ENCODE results near the gene UPF3B. TPM values are rescaled to one million over a fixed set of nuclear protein-coding genes. Genes with fewer than 3 reads are reported as not detected.

The UPF3B gene
- polyA plus RNA-seq, 1 donor from 2014 or later: 24.8 TPM

DNA sequence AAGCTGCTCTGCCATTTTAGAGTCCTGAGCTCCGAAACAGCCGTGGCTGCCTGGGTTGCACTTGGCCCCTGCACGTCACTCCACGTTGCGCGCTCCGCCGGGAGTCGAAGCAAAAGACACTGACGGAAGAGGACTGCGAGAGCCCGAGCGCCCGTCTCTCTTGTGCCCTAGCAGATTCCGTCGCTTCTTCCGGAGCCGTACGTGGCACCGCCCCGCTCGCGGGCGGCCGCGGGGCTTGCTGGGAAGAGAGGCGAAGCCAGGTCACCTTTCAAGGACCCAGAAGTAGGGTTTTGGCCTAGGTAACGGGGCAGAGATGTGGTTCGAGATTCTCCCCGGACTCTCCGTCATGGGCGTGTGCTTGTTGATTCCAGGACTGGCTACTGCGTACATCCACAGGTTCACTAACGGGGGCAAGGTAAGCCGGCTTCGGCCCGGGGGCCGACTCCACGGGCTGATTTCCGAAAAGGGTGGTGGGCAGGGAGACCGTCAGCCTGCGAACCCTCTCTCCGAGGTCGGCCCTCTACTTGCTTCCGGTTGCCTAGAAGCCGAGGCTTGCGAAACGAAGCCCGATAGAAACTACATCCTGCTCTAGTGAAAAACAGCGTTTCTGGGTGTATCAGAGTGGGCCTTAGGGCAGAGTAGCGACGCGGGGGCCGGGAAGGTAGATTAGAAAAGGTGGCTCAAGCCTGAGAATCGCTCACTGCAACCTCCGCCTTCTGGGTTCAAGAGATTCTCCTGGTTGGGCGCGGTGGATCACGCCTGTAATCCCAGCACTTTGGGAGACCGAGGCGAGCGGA, 19.0 kb upstream of the UPF3B start, which contains the start of the genes NDUFA1 and RNF113A:
NDUFA1 (plus strand) TSS at position 234 of the 797 bp plus-strand sequence; CDS start at position 314, 80 bp downstream.
RNF113A (minus strand) TSS at position 135 of the 797 bp plus-strand sequence; CDS start at position 15, 120 bp downstream.
- Histone ChIP-seq H3F3A (ENCODE audit: insufficient read depth, low read length, poor library complexity, severe bottlenecking) (no peaks in the 10 kb centered on the region), H3K27me3 (ENCODE audit: insufficient read depth, low read depth, low read length) (no peaks in the 10 kb centered on the region), H3K4me3 (ENCODE audit: low read length) (peak within 1 kb of the TSS; percentile 82), H4K20me1 (ENCODE audit: insufficient read depth) (no peaks in the 10 kb centered on the region), H3K27ac (ENCODE audit: low read length) (peak within 1 kb of the TSS; percentile 92), H3K36me3 (ENCODE audit: insufficient read depth, low read length) (no peaks in the 10 kb centered on the region), H3K9me2 (ENCODE audit: insufficient read depth, low read length) (no peaks in the 10 kb centered on the region), H3K4me2 (ENCODE audit: low read length) (peak within 1 kb of the TSS; percentile 25), H3K9ac (ENCODE audit: low read length) (peak within 1 kb of the TSS; percentile 85), H3K9me3 (ENCODE audit: low read length) (no peaks in the 10 kb centered on the region), H2AFZ (ENCODE audit: low read depth, low read length) (peak within 1 kb of the TSS; percentile 65), H3K79me2 (replicated peaks; ENCODE audit: insufficient read depth, low read length) (peaks cover 15% of the 10 kb centered on the region)
- TF ChIP-seq EZH2 (IDR thresholded peaks at IDR 0.05; ENCODE audit: borderline replicate concordance, insufficient read depth, low read length, poor library complexity, severe bottlenecking) (no peak), RAD21 (conservative IDR thresholded peaks at IDR 0.05) (no peak), TAF1 (IDR thresholded peaks at IDR 0.05; ENCODE audit: low read depth) (no peak), SMC3 (conservative IDR thresholded peaks at IDR 0.05; ENCODE audit: poor library complexity) (no peak), MXI1 (conservative IDR thresholded peaks at IDR 0.05; ENCODE audit: poor library complexity, severe bottlenecking) (peak; percentile 43), EP300 (conservative IDR thresholded peaks at IDR 0.05; ENCODE audit: poor library complexity, severe bottlenecking) (no peak), POLR2AphosphoS5 (IDR thresholded peaks at IDR 0.05) (peak; percentile 91)
- TF ChIP-seq, protein P1, sequence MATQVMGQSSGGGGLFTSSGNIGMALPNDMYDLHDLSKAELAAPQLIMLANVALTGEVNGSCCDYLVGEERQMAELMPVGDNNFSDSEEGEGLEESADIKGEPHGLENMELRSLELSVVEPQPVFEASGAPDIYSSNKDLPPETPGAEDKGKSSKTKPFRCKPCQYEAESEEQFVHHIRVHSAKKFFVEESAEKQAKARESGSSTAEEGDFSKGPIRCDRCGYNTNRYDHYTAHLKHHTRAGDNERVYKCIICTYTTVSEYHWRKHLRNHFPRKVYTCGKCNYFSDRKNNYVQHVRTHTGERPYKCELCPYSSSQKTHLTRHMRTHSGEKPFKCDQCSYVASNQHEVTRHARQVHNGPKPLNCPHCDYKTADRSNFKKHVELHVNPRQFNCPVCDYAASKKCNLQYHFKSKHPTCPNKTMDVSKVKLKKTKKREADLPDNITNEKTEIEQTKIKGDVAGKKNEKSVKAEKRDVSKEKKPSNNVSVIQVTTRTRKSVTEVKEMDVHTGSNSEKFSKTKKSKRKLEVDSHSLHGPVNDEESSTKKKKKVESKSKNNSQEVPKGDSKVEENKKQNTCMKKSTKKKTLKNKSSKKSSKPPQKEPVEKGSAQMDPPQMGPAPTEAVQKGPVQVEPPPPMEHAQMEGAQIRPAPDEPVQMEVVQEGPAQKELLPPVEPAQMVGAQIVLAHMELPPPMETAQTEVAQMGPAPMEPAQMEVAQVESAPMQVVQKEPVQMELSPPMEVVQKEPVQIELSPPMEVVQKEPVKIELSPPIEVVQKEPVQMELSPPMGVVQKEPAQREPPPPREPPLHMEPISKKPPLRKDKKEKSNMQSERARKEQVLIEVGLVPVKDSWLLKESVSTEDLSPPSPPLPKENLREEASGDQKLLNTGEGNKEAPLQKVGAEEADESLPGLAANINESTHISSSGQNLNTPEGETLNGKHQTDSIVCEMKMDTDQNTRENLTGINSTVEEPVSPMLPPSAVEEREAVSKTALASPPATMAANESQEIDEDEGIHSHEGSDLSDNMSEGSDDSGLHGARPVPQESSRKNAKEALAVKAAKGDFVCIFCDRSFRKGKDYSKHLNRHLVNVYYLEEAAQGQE (IDR thresholded peaks at IDR 0.05; ENCODE audit: borderline replicate concordance): peak; percentile 57
- TF ChIP-seq, protein P2, sequence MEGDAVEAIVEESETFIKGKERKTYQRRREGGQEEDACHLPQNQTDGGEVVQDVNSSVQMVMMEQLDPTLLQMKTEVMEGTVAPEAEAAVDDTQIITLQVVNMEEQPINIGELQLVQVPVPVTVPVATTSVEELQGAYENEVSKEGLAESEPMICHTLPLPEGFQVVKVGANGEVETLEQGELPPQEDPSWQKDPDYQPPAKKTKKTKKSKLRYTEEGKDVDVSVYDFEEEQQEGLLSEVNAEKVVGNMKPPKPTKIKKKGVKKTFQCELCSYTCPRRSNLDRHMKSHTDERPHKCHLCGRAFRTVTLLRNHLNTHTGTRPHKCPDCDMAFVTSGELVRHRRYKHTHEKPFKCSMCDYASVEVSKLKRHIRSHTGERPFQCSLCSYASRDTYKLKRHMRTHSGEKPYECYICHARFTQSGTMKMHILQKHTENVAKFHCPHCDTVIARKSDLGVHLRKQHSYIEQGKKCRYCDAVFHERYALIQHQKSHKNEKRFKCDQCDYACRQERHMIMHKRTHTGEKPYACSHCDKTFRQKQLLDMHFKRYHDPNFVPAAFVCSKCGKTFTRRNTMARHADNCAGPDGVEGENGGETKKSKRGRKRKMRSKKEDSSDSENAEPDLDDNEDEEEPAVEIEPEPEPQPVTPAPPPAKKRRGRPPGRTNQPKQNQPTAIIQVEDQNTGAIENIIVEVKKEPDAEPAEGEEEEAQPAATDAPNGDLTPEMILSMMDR (IDR thresholded peaks at IDR 0.05; ENCODE audit: poor library complexity, severe bottlenecking): no peak

DNA sequence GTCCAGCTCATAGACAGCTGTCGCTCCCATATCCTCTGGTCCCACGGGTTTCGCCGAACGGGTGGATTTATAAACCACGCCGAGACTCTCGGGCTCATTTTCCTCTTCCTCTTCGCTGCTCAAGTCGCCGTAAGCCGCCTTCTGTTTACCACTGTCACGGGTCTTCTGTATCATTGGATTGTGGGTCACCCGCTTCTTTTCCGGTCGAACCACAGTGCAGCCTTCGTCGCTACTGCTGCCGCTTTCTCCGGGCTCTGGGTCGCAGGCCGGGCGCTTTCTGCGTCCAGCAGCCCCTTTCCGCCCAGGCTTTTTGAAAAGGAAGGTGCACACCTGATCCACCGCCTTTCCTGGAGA, 18.5 kb upstream of the UPF3B start:
- Histone ChIP-seq H3K9me3 (ENCODE audit: low read length) (no peaks in the 10 kb centered on the region), H3F3A (ENCODE audit: insufficient read depth, low read length, poor library complexity, severe bottlenecking) (no peaks in the 10 kb centered on the region), H3K27me3 (ENCODE audit: insufficient read depth, low read depth, low read length) (no peaks in the 10 kb centered on the region), H3K4me3 (ENCODE audit: low read length) (peak overlapping the region; percentile 82), H3K79me2 (replicated peaks; ENCODE audit: insufficient read depth, low read length) (peaks cover 15% of the 10 kb centered on the region), H3K9me2 (ENCODE audit: insufficient read depth, low read length) (no peaks in the 10 kb centered on the region), H3K36me3 (ENCODE audit: insufficient read depth, low read length) (no peaks in the 10 kb centered on the region), H3K9ac (ENCODE audit: low read length) (peak overlapping the region; percentile 85), H2AFZ (ENCODE audit: low read depth, low read length) (no peak overlapping the region), H3K27ac (ENCODE audit: low read length) (peak overlapping the region; percentile 92), H4K20me1 (ENCODE audit: insufficient read depth) (no peaks in the 10 kb centered on the region), H3K4me2 (ENCODE audit: low read length) (no peak overlapping the region)
- no peak for TF ChIP-seq EP300 (conservative IDR thresholded peaks at IDR 0.05; ENCODE audit: poor library complexity, severe bottlenecking)
- TF ChIP-seq MXI1 (conservative IDR thresholded peaks at IDR 0.05; ENCODE audit: poor library complexity, severe bottlenecking): no peak
- TF ChIP-seq RAD21 (conservative IDR thresholded peaks at IDR 0.05): no peak
- TF ChIP-seq TAF1 (IDR thresholded peaks at IDR 0.05; ENCODE audit: low read depth): no peak
- TF ChIP-seq EZH2 (IDR thresholded peaks at IDR 0.05; ENCODE audit: borderline replicate concordance, insufficient read depth, low read length, poor library complexity, severe bottlenecking): no peak
- TF ChIP-seq, protein P2 (IDR thresholded peaks at IDR 0.05; ENCODE audit: poor library complexity, severe bottlenecking): no peak
- TF ChIP-seq, protein P1 (IDR thresholded peaks at IDR 0.05; ENCODE audit: borderline replicate concordance): no peak
- no peak for TF ChIP-seq SMC3 (conservative IDR thresholded peaks at IDR 0.05; ENCODE audit: poor library complexity)
- no peak for TF ChIP-seq POLR2AphosphoS5 (IDR thresholded peaks at IDR 0.05)
